Inflammatory macrophage treated with lipopolysaccharide for 4 hours (primary cell): ENCODE data around the gene LRRC73.
"Not testable (repeated sequence)": the region's sequence is repeated elsewhere in the genome, so short reads cannot be mapped to it uniquely, and the experiment has no call there.

Source experiments
- DNase-seq: peaks from one replicate; pipeline ENCODE4 v3.0.0-alpha.2; 2020

Gene LRRC73

DNA sequence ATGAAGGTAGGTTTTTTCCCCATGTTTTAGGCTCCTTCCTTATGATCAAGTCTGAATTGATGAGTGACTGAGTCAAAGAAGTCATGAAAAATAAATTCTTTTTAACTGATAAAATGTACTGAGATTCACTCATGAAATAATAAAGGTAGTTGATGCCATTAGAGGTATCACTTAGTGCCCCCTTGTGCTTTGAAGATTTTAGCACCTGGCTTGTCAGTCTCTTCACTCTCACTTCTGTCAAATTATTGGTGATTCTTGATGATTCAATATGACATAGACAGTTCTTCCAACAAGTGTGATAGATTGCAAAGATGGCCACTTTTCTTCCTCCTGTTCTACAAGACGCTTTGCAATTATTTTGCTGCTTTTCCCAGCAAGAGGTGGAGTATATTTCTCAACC lies 50.6 kb downstream of the LRRC73 start:
- no peak for DNase-seq

DNA sequence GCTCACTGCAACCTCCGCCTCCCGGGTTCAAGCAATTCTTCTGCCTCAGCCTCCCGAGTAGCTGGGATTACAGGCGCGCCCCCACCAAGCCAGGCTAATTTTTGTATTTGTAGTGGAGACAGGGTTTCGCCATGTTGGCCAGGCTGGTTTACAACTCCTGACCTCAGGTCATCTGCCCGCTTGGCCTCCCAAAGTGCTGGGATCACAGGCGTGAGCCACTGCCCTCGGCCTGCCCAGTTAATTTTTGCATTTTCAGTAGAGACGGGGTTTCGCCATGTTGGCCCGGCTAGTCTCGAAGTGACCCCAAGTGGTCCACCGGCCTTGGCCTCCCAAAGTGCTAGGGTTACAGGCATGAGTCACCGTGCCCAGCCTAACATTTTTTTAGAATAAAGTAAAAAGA lies 52.0 kb downstream of the LRRC73 start:
- not testable (repeated sequence) for DNase-seq

DNA sequence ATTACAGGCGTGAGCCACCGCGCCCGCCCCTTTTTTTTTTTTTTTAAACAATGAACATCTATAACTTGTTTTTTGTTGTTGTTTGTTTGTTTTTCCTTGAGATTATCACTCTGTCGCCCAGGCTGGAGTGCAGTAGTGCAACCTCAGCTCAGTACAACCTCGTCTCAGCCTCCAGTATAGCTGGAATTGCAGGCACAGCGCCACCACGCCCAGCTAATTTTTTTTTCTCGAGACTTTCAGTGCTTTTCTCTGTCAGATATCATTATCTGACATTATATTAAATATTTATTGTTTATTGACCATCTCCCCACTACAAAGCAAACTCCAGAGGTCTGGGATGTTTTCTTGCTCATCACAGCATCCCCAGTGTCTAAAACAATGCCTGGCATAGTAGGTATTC lies 52.5 kb downstream of the LRRC73 start:
- no peak for DNase-seq
